Measurements from ENCODE around the gene ARHGEF16.

The ARHGEF16 gene

GRCh38 chr1:3464649-3465025, 10.2 kb downstream of the ARHGEF16 start:
- peaks cover 93% of the 10 kb centered on the region for H3K27me3 ChIP-seq (ENCODE audit: insufficient read depth, low read depth)
- no peak overlapping the region for H3K9ac ChIP-seq
- H3K4me1 ChIP-seq (ENCODE audit: low read depth, poor library complexity, severe bottlenecking), result no peaks in the 10 kb centered on the region
- H4K20me1 ChIP-seq (ENCODE audit: insufficient read depth), result no peaks in the 10 kb centered on the region
- no peak for TF ChIP-seq CTCF (conservative IDR thresholded peaks at IDR 0.05; ENCODE audit: low read depth, low read length)
- no peaks in the 10 kb centered on the region for H3K79me2 ChIP-seq (ENCODE audit: insufficient read depth, low read depth)
- H2AFZ ChIP-seq (ENCODE audit: low read depth), result no peak overlapping the region
- H3K4me3 ChIP-seq (IDR thresholded peaks at IDR 0.05; ENCODE audit: insufficient read depth, low read depth, low read length), result no peak overlapping the region
- no peaks in the 10 kb centered on the region for H3K36me3 ChIP-seq (ENCODE audit: insufficient read depth)
- H3K27ac ChIP-seq, result no peak overlapping the region
- H3K4me2 ChIP-seq, result no peak overlapping the region

GRCh38 chr1:3465091-3465934, 10.8 kb downstream of the ARHGEF16 start:
- Histone ChIP-seq H3K9ac (no peak overlapping the region), H4K20me1 (ENCODE audit: insufficient read depth) (no peaks in the 10 kb centered on the region), H3K4me3 (IDR thresholded peaks at IDR 0.05; ENCODE audit: insufficient read depth, low read depth, low read length) (no peak overlapping the region), H3K4me2 (no peak overlapping the region), H3K27ac (no peak overlapping the region), H3K4me1 (ENCODE audit: low read depth, poor library complexity, severe bottlenecking) (no peaks in the 10 kb centered on the region), H3K27me3 (ENCODE audit: insufficient read depth, low read depth) (peaks cover 88% of the 10 kb centered on the region), H2AFZ (ENCODE audit: low read depth) (no peak overlapping the region), H3K36me3 (ENCODE audit: insufficient read depth) (no peaks in the 10 kb centered on the region), H3K79me2 (ENCODE audit: insufficient read depth, low read depth) (no peaks in the 10 kb centered on the region)
- TF ChIP-seq CTCF (conservative IDR thresholded peaks at IDR 0.05; ENCODE audit: low read depth, low read length), result no peak

- H4K20me1 ChIP-seq (ENCODE audit: insufficient read depth), result no peaks in the 10 kb centered on the region
- no peak overlapping the region for H3K4me2 ChIP-seq
- H3K27me3 ChIP-seq (ENCODE audit: insufficient read depth, low read depth), result peaks cover 81% of the 10 kb centered on the region
- H2AFZ ChIP-seq (ENCODE audit: low read depth), result no peak overlapping the region
- TF ChIP-seq CTCF (conservative IDR thresholded peaks at IDR 0.05; ENCODE audit: low read depth, low read length), result no peak
- H3K36me3 ChIP-seq (ENCODE audit: insufficient read depth), result no peaks in the 10 kb centered on the region
- no peak overlapping the region for H3K27ac ChIP-seq
- no peak overlapping the region for H3K9ac ChIP-seq
- H3K79me2 ChIP-seq (ENCODE audit: insufficient read depth, low read depth), result no peaks in the 10 kb centered on the region
- no peaks in the 10 kb centered on the region for H3K4me1 ChIP-seq (ENCODE audit: low read depth, poor library complexity, severe bottlenecking)
- H3K4me3 ChIP-seq (IDR thresholded peaks at IDR 0.05; ENCODE audit: insufficient read depth, low read depth, low read length), result no peak overlapping the region
Observed at GRCh38 chr1:3465935-3466321, 11.5 kb downstream of the ARHGEF16 start.

- H3K4me2 ChIP-seq, result no peak overlapping the region
- H2AFZ ChIP-seq (ENCODE audit: low read depth), result no peak overlapping the region
- H4K20me1 ChIP-seq (ENCODE audit: insufficient read depth), result no peaks in the 10 kb centered on the region
- H3K9ac ChIP-seq, result no peak overlapping the region
- H3K27me3 ChIP-seq (ENCODE audit: insufficient read depth, low read depth), result peaks cover 79% of the 10 kb centered on the region
- TF ChIP-seq CTCF (conservative IDR thresholded peaks at IDR 0.05; ENCODE audit: low read depth, low read length), result no peak
- H3K79me2 ChIP-seq (ENCODE audit: insufficient read depth, low read depth), result no peaks in the 10 kb centered on the region
- no peaks in the 10 kb centered on the region for H3K4me1 ChIP-seq (ENCODE audit: low read depth, poor library complexity, severe bottlenecking)
- no peaks in the 10 kb centered on the region for H3K36me3 ChIP-seq (ENCODE audit: insufficient read depth)
- no peak overlapping the region for H3K27ac ChIP-seq
- H3K4me3 ChIP-seq (IDR thresholded peaks at IDR 0.05; ENCODE audit: insufficient read depth, low read depth, low read length), result no peak overlapping the region
Observed at GRCh38 chr1:3466366-3467075, 12.1 kb downstream of the ARHGEF16 start.
